Stomach (tissue), 4 donors: ENCODE data around the gene NAV2.

ENCODE experiments used
- CTCF ChIP-seq, 7 experiments: fragments of 450-650 bp in 4 of 7; fragments of 200-600 bp in 3 of 7; sonication (generic) in 3 of 7; IDR thresholded peaks; one replicate each; pipeline ENCODE4 v1.5.1; 2016 to 2019; ENCODE audit warnings: antibody characterized with exemption in 7 of 7, control low read depth in 2 of 7, mild to moderate bottlenecking in 1 of 7
- EP300 ChIP-seq: sonication (generic); formaldehyde crosslinking; IDR thresholded peaks from one replicate; pipeline ENCODE4 v1.6.1; 2017; ENCODE audit warnings: antibody characterized with exemption
- POLR2A ChIP-seq, 4 donors: fragments of 450-650 bp; IDR thresholded peaks; one replicate each; pipeline ENCODE4 v1.6.1; 2016; ENCODE audit warnings: antibody characterized with exemption in 4 of 4, control low read depth in 2 of 4, mild to moderate bottlenecking in 1 of 4, moderate library complexity in 1 of 4
- POLR2AphosphoS5 ChIP-seq, 3 donors: sonication (generic); formaldehyde crosslinking; IDR thresholded peaks; one replicate each; pipeline ENCODE4 v1.6.1; 2016; ENCODE audit warnings: antibody characterized with exemption in 3 of 3

- no peak for TF ChIP-seq CTCF (IDR thresholded peaks at IDR 0.05)
- no peak for TF ChIP-seq EP300
- TF ChIP-seq POLR2AphosphoS5 (IDR thresholded peaks at IDR 0.05): no peak
- no peak for TF ChIP-seq POLR2A (IDR thresholded peaks at IDR 0.05)
These were observed 46.8 kb downstream of the NAV2 start for GRCh38 chr11:19759389-19759788.
